ENCODE measurements around the gene CLCA1. TPM values are rescaled to one million over a fixed set of nuclear protein-coding genes. Genes with fewer than 3 reads are reported as not detected.

The CLCA1 gene
- total RNA-seq, 1 donor from 2014 or later, result not detected

DNA sequence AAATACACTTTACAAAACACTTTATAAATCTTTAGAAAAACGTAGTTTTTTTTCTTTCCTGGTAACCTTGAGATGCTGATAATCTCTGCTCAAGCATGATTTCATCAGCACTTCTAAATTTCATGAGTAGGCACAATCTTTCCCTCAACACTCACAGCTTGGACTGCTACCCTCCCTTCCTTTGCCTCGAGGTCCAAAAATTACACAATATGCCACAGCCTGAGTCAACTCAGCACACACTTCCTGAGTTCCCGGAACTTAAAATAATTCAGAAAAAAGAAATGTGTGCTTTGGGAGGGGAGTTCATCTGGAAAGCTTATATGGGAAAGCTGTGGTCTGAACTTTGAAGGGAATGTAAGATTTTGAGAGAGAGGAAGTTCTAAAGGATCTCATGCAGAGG, 38.9 kb upstream of the CLCA1 start:
- H3F3A ChIP-seq (ENCODE audit: low read depth), result no peaks in the 10 kb centered on the region
- no peak for DNase-seq (ENCODE audit: low spot score)
- no peaks in the 10 kb centered on the region for H3K79me2 ChIP-seq (ENCODE audit: low read depth)
- no peak overlapping the region for H2AFZ ChIP-seq (replicated peaks)
- no peak overlapping the region for H3K9ac ChIP-seq
- no peaks in the 10 kb centered on the region for H4K20me1 ChIP-seq (ENCODE audit: low read depth)
- Mint-ChIP-seq H3K4me3 (no peak overlapping the region), H3K9me3 (no peaks in the 10 kb centered on the region), H3K27ac (no peak overlapping the region), H3K36me3 (no peaks in the 10 kb centered on the region), H3K4me1 (peaks cover 4% of the 10 kb centered on the region), H3K27me3 (ENCODE audit: insufficient read depth, low read depth) (no peaks in the 10 kb centered on the region)
- no peak overlapping the region for H3K27ac ChIP-seq
- no peaks in the 10 kb centered on the region for H3K36me3 ChIP-seq
- H3K9me3 ChIP-seq (ENCODE audit: low read depth), result no peaks in the 10 kb centered on the region
- H3K4me3 ChIP-seq, result no peak overlapping the region
- H3K27me3 ChIP-seq, result no peaks in the 10 kb centered on the region
- no peak for TF ChIP-seq EZH2 (IDR thresholded peaks at IDR 0.05)
- TF ChIP-seq, protein P1, sequence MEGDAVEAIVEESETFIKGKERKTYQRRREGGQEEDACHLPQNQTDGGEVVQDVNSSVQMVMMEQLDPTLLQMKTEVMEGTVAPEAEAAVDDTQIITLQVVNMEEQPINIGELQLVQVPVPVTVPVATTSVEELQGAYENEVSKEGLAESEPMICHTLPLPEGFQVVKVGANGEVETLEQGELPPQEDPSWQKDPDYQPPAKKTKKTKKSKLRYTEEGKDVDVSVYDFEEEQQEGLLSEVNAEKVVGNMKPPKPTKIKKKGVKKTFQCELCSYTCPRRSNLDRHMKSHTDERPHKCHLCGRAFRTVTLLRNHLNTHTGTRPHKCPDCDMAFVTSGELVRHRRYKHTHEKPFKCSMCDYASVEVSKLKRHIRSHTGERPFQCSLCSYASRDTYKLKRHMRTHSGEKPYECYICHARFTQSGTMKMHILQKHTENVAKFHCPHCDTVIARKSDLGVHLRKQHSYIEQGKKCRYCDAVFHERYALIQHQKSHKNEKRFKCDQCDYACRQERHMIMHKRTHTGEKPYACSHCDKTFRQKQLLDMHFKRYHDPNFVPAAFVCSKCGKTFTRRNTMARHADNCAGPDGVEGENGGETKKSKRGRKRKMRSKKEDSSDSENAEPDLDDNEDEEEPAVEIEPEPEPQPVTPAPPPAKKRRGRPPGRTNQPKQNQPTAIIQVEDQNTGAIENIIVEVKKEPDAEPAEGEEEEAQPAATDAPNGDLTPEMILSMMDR (IDR thresholded peaks at IDR 0.05), result no peak
- TF ChIP-seq EZH2phosphoT487 (IDR thresholded peaks at IDR 0.05), result no peak
- H3K4me2 ChIP-seq, result no peak overlapping the region
- no peaks in the 10 kb centered on the region for H3K4me1 ChIP-seq

DNA sequence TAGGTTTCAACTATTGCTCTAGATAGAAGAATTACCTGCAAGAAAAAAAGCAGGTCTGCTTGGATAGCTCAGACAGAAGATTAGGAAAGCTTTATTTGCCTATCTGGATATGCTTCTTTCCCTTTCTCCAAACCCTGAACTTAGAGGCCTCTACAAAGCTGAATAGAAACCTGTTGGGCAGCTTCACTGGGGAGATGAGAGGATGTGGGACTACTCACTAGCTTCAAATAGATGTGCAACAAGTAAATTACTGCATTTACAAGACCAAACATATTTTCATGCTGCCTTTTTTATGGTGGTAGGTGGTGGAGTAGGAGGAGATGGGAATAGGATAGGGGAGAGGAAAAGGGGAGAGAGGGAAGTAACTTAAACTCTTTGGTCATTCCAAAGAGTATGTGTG, 38.4 kb upstream of the CLCA1 start:
- H3K27me3 Mint-ChIP-seq (ENCODE audit: insufficient read depth, low read depth), result no peaks in the 10 kb centered on the region
- H3K4me1 ChIP-seq, result no peaks in the 10 kb centered on the region
- H3K79me2 ChIP-seq (ENCODE audit: low read depth), result no peaks in the 10 kb centered on the region
- peaks cover 10% of the 10 kb centered on the region for H3K4me1 Mint-ChIP-seq
- H3K36me3 ChIP-seq, result no peaks in the 10 kb centered on the region
- H4K20me1 ChIP-seq (ENCODE audit: low read depth), result no peaks in the 10 kb centered on the region
- H3K27ac Mint-ChIP-seq, result no peak overlapping the region
- H3F3A ChIP-seq (ENCODE audit: low read depth), result no peaks in the 10 kb centered on the region
- no peak for DNase-seq (ENCODE audit: low spot score)
- no peak overlapping the region for H2AFZ ChIP-seq (replicated peaks)
- no peak overlapping the region for H3K27ac ChIP-seq
- H3K9me3 ChIP-seq (ENCODE audit: low read depth), result no peaks in the 10 kb centered on the region
- no peaks in the 10 kb centered on the region for H3K36me3 Mint-ChIP-seq
- TF ChIP-seq EZH2 (IDR thresholded peaks at IDR 0.05) (no peak), EZH2phosphoT487 (IDR thresholded peaks at IDR 0.05) (no peak)
- TF ChIP-seq, protein P1 (IDR thresholded peaks at IDR 0.05), result no peak
- H3K27me3 ChIP-seq, result no peaks in the 10 kb centered on the region
- no peak overlapping the region for H3K4me3 ChIP-seq
- H3K9ac ChIP-seq, result no peak overlapping the region
- no peak overlapping the region for H3K4me3 Mint-ChIP-seq
- H3K4me2 ChIP-seq, result no peak overlapping the region
- no peaks in the 10 kb centered on the region for H3K9me3 Mint-ChIP-seq

DNA sequence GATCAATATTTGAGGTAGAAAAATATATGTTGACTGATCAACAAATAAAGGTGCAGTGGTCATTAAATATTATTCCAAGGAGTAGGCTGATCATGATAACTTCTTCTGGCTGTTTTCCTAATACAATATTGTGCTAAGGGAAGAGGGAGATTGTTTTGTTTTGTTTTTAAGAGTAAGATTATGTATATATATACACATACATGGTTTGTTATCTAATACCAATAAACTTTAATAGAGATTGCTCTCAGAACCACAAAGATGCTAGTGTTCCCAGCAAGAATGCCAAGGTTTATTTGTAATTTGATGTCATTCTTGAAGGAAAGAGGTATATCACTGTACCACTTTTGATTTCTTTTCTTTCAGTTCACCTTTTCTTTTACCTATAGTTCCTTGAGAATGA, 34.7 kb upstream of the CLCA1 start:
- no peaks in the 10 kb centered on the region for H3K27me3 Mint-ChIP-seq (ENCODE audit: insufficient read depth, low read depth)
- H3K9me3 Mint-ChIP-seq, result no peaks in the 10 kb centered on the region
- H3K9me3 ChIP-seq (ENCODE audit: low read depth), result no peaks in the 10 kb centered on the region
- H3K79me2 ChIP-seq (ENCODE audit: low read depth), result no peaks in the 10 kb centered on the region
- no peaks in the 10 kb centered on the region for H3K4me1 ChIP-seq
- no peak for TF ChIP-seq EZH2phosphoT487 (IDR thresholded peaks at IDR 0.05)
- TF ChIP-seq, protein P1 (IDR thresholded peaks at IDR 0.05), result no peak
- TF ChIP-seq EZH2 (IDR thresholded peaks at IDR 0.05), result no peak
- no peak overlapping the region for H3K27ac ChIP-seq
- no peak overlapping the region for H3K4me3 Mint-ChIP-seq
- H3K36me3 ChIP-seq, result no peaks in the 10 kb centered on the region
- no peaks in the 10 kb centered on the region for H3K27me3 ChIP-seq
- no peaks in the 10 kb centered on the region for H4K20me1 ChIP-seq (ENCODE audit: low read depth)
- H3K27ac Mint-ChIP-seq, result no peak overlapping the region
- H3K4me1 Mint-ChIP-seq, result peaks cover 21% of the 10 kb centered on the region
- H3K4me3 ChIP-seq, result no peak overlapping the region
- H3K4me2 ChIP-seq, result no peak overlapping the region
- H3K36me3 Mint-ChIP-seq, result no peaks in the 10 kb centered on the region
- no peak overlapping the region for H2AFZ ChIP-seq (replicated peaks)
- DNase-seq (ENCODE audit: low spot score), result no peak
- no peaks in the 10 kb centered on the region for H3F3A ChIP-seq (ENCODE audit: low read depth)
- no peak overlapping the region for H3K9ac ChIP-seq
